Glutamatergic neuron (in vitro differentiated cells): Measurements from ENCODE around the gene AKIRIN1. TPM values are rescaled to one million over a fixed set of nuclear protein-coding genes. Genes with fewer than 3 reads are reported as not detected.

Experiments used
- DNase-seq: peaks from one replicate; pipeline ENCODE4 v3.0.0; 2022
- H3K27ac Mint-ChIP-seq: one replicate; pipeline ENCODE4 v1.8.0; 2020; ENCODE audit warnings: mild to moderate bottlenecking, mixed read lengths, inconsistent platforms; ENCODE audit not compliant: unreplicated experiment
- H3K27me3 Mint-ChIP-seq: one replicate; pipeline ENCODE4 v1.8.0; 2020; ENCODE audit warnings: mild to moderate bottlenecking, moderate library complexity, mixed read lengths, inconsistent platforms; ENCODE audit not compliant: unreplicated experiment
- H3K36me3 Mint-ChIP-seq: one replicate; pipeline ENCODE4 v1.8.0; 2020; ENCODE audit warnings: mild to moderate bottlenecking, mixed read lengths, inconsistent platforms; ENCODE audit not compliant: unreplicated experiment
- H3K4me1 Mint-ChIP-seq: one replicate; pipeline ENCODE4 v1.8.0; 2020; ENCODE audit warnings: mild to moderate bottlenecking, low read depth, mixed read lengths, inconsistent platforms; ENCODE audit not compliant: unreplicated experiment
- H3K4me3 Mint-ChIP-seq: one replicate; pipeline ENCODE4 v1.8.0; 2020; ENCODE audit warnings: mild to moderate bottlenecking, mixed read lengths, inconsistent platforms; ENCODE audit not compliant: unreplicated experiment
- H3K9me3 Mint-ChIP-seq: one replicate; pipeline ENCODE4 v1.8.0; 2020; ENCODE audit warnings: mild to moderate bottlenecking, moderate library complexity, mixed read lengths, inconsistent platforms; ENCODE audit not compliant: unreplicated experiment
- CTCF ChIP-seq: fragments of 200-600 bp; sonication (generic); IDR thresholded peaks from one replicate; pipeline ENCODE4 v1.5.0; 2021; ENCODE audit not compliant: partially characterized antibody, unreplicated experiment
- total RNA-seq: library from RNA; stranded (reverse); fragmentation: NEBNext Ultra II Directional; extraction: Animal tissue kit (Norgen Biotek cat#: 25700); gene quantifications from one replicate; pipeline ENCODE4 v1.2.1, GENCODE V29; 2021; ENCODE audit not compliant: unreplicated experiment

Gene AKIRIN1
- total RNA-seq, 1 donor from 2014 or later, result 95.5 TPM

- H3K36me3 Mint-ChIP-seq, result no peaks in the 10 kb centered on the region
- DNase-seq, result no peak
- peaks cover 10% of the 10 kb centered on the region for H3K9me3 Mint-ChIP-seq
- peaks cover 3% of the 10 kb centered on the region for H3K4me1 Mint-ChIP-seq
- peak overlapping the region; percentile 97 for H3K27ac Mint-ChIP-seq
- H3K4me3 Mint-ChIP-seq, result peak overlapping the region; percentile 99
- no peak for TF ChIP-seq CTCF
- H3K27me3 Mint-ChIP-seq, result peaks cover 9% of the 10 kb centered on the region
These were observed 35.9 kb downstream of the AKIRIN1 start for GRCh38 chr1:39026866-39027507.

- H3K9me3 Mint-ChIP-seq, result peaks cover 3% of the 10 kb centered on the region
- H3K27ac Mint-ChIP-seq, result no peak overlapping the region
- DNase-seq, result no peak
- peaks cover 1% of the 10 kb centered on the region for H3K4me1 Mint-ChIP-seq
- H3K36me3 Mint-ChIP-seq, result no peaks in the 10 kb centered on the region
- H3K4me3 Mint-ChIP-seq, result no peak overlapping the region
- TF ChIP-seq CTCF, result no peak
- H3K27me3 Mint-ChIP-seq, result no peaks in the 10 kb centered on the region
These were observed 43.1 kb downstream of the AKIRIN1 start for GRCh38 chr1:39034114-39034654.

GRCh38 chr1:39036678-39037077 is 45.6 kb downstream of the AKIRIN1 start:
- H3K36me3 Mint-ChIP-seq, result no peaks in the 10 kb centered on the region
- H3K4me1 Mint-ChIP-seq, result no peaks in the 10 kb centered on the region
- no peak for DNase-seq
- H3K9me3 Mint-ChIP-seq, result peaks cover 1% of the 10 kb centered on the region
- no peak for TF ChIP-seq CTCF
- H3K27ac Mint-ChIP-seq, result no peak overlapping the region
- peaks cover 2% of the 10 kb centered on the region for H3K27me3 Mint-ChIP-seq
- H3K4me3 Mint-ChIP-seq, result no peak overlapping the region

- Mint-ChIP-seq H3K4me3 (no peak overlapping the region), H3K36me3 (no peaks in the 10 kb centered on the region), H3K9me3 (peaks cover 1% of the 10 kb centered on the region), H3K27ac (no peak overlapping the region), H3K27me3 (peaks cover 6% of the 10 kb centered on the region), H3K4me1 (peaks cover 4% of the 10 kb centered on the region)
- DNase-seq, result no peak
- no peak for TF ChIP-seq CTCF
These were observed 52.4 kb downstream of the AKIRIN1 start for GRCh38 chr1:39043513-39043912.

GRCh38 chr1:39044762-39045161 is 53.7 kb downstream of the AKIRIN1 start:
- DNase-seq, result no peak
- Mint-ChIP-seq H3K27me3 (peaks cover 6% of the 10 kb centered on the region), H3K4me3 (no peak overlapping the region), H3K4me1 (peaks cover 4% of the 10 kb centered on the region), H3K27ac (no peak overlapping the region), H3K9me3 (peaks cover 1% of the 10 kb centered on the region), H3K36me3 (no peaks in the 10 kb centered on the region)
- no peak for TF ChIP-seq CTCF
